GM18519 (cell line): ENCODE results near the gene PCDHA9.
"Not testable (repeated sequence)": the region's sequence is repeated elsewhere in the genome, so short reads cannot be mapped to it uniquely, and the experiment has no call there.

Experiments used
- ATAC-seq: cut with Tn5 transposase; IDR thresholded peaks from one replicate; pipeline ENCODE4 v1.9.1; 2021; ENCODE audit warnings: mild to moderate bottlenecking, moderate library complexity; ENCODE audit not compliant: unreplicated experiment, low FRiP score

Gene PCDHA9, protein sequence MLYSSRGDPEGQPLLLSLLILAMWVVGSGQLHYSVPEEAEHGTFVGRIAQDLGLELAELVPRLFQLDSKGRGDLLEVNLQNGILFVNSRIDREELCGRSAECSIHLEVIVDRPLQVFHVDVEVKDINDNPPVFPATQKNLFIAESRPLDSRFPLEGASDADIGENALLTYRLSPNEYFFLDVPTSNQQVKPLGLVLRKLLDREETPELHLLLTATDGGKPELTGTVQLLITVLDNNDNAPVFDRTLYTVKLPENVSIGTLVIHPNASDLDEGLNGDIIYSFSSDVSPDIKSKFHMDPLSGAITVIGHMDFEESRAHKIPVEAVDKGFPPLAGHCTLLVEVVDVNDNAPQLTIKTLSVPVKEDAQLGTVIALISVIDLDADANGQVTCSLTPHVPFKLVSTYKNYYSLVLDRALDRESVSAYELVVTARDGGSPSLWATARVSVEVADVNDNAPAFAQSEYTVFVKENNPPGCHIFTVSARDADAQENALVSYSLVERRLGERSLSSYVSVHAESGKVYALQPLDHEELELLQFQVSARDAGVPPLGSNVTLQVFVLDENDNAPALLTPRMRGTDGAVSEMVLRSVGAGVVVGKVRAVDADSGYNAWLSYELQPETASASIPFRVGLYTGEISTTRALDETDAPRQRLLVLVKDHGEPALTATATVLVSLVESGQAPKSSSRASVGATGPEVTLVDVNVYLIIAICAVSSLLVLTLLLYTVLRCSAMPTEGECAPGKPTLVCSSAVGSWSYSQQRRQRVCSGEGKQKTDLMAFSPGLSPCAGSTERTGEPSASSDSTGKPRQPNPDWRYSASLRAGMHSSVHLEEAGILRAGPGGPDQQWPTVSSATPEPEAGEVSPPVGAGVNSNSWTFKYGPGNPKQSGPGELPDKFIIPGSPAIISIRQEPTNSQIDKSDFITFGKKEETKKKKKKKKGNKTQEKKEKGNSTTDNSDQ

DNA sequence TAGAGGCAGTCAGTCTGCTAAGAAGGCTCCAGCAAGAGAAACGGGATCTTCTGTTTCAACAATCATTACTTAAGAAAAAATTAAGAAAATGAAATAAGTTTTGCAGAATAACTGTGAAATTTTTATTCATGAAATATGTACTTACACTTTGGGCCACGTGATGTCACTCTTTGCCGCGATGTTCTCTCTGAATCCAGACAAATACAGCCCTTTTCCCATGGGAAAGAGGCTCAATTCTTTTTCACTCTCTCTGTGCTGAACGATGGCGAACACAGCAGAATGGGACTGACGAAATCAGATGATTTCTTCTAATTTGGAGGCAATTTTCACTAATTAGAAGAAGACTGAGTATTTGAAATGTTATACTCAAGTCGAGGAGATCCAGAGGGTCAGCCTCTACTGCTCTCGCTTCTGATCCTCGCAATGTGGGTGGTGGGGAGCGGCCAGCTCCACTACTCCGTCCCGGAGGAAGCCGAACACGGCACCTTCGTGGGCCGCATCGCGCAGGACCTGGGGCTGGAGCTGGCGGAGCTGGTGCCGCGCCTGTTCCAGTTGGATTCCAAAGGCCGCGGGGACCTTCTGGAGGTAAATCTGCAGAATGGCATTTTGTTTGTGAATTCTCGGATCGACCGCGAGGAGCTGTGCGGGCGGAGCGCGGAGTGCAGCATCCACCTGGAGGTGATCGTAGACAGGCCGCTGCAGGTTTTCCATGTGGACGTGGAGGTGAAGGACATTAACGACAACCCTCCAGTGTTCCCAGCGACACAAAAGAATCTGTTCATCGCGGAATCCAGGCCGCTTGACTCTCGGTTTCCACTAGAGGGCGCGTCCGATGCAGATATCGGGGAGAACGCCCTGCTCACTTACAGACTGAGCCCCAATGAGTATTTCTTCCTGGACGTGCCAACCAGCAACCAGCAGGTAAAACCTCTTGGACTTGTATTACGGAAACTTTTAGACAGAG is at the start of gene PCDHA9:
Gene PCDHA9, plus strand, starts transcription at position 244 of the 964 bp plus-strand sequence. Its CDS starts 114 bp downstream, at position 358.
- ATAC-seq: not testable (repeated sequence)

- no peak for ATAC-seq
These were observed 47.2 kb upstream of the PCDHA9 start, which contains the start of gene PCDHA3 for GRCh38 chr5:140800816-140801493. Gene PCDHA3, plus strand, starts transcription at chr5:140801057.

- ATAC-seq: no peak
These were observed 46.7 kb upstream of the PCDHA9 start for GRCh38 chr5:140801494-140801841.

DNA sequence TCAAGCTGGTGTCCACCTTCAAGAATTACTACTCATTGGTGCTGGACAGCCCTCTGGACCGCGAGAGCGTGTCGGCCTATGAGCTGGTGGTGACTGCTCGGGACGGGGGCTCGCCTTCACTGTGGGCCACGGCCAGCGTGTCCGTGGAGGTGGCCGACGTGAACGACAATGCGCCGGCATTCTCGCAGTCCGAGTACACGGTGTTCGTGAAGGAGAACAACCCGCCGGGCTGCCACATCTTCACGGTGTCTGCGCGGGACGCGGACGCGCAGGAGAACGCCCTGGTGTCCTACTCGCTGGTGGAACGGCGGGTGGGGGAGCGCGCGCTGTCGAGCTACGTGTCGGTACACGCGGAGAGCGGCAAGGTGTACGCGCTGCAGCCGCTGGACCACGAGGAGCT is 45.8 kb upstream of the PCDHA9 start:
- ATAC-seq: not testable (repeated sequence)

DNA sequence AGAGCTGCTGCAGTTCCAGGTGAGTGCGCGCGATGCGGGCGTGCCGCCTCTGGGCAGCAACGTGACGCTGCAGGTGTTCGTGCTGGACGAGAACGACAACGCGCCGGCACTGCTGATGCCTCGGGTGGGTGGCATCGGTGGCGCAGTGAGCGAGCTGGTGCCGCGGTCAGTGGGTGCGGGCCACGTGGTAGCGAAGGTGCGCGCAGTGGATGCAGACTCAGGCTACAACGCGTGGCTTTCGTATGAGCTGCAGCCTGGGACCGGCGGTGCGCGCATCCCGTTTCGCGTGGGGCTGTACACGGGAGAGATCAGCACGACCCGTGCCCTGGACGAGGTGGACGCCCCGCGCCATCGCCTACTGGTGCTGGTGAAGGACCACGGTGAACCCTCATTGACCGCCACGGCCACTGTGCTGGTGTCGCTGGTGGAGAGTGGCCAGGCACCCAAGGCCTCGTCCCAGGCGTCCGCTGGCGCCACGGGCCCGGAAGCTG is 45.4 kb upstream of the PCDHA9 start:
- no peak for ATAC-seq

GRCh38 chr5:140806834-140807775 is 41.1 kb upstream of the PCDHA9 start, which contains the start of gene PCDHA4:
Gene PCDHA4, plus strand, starts transcription at chr5:140807068.
- no peak for ATAC-seq

- ATAC-seq: not testable (repeated sequence)
These were observed 39.8 kb upstream of the PCDHA9 start for GRCh38 chr5:140808241-140808888.

- ATAC-seq: no peak
These were observed 39.3 kb upstream of the PCDHA9 start for GRCh38 chr5:140808889-140809291.

- ATAC-seq: no peak
These were observed 26.6 kb upstream of the PCDHA9 start, which contains the start of gene PCDHA5 for GRCh38 chr5:140821375-140822280. Gene PCDHA5, plus strand, starts transcription at chr5:140821613.

DNA sequence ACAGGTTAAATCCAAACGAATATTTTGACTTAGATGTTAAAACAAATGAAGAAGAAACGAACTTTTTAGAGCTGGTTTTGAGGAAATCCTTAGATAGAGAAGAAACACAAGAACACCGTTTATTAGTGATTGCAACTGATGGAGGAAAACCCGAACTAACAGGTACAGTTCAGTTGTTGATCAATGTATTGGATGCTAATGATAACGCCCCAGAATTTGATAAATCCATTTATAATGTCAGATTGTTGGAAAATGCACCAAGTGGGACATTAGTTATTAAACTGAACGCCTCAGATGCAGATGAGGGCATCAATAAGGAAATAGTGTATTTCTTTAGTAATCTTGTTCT is 25.9 kb upstream of the PCDHA9 start:
- ATAC-seq: no peak

DNA sequence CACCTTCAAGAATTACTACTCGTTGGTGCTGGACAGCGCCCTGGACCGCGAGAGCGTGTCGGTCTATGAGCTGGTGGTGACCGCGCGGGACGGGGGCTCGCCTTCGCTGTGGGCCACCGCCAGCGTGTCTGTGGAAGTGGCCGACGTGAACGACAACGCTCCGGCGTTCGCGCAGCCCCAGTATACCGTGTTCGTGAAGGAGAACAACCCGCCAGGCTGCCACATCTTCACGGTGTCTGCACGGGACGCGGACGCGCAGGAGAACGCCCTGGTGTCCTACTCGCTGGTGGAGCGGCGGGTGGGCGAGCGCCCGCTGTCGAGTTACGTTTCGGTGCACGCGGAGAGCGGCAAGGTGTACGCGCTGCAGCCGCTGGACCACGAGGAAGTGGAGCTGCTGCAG is 25.2 kb upstream of the PCDHA9 start:
- not testable (repeated sequence) for ATAC-seq

DNA sequence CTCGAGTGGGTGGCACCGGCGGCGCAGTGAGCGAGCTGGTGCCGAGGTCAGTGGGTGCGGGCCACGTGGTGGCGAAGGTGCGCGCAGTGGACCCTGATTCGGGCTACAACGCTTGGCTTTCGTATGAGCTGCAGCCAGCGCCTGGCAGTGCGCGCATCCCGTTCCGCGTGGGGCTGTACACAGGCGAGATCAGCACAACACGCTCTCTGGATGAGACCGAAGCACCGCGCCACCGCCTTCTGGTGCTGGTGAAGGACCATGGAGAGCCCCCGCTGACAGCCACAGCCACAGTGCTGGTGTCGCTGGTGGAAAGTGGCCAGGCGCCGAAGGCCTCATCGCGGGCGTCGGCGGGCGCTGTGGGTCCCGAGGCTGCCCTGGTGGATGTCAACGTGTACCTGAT is 24.7 kb upstream of the PCDHA9 start:
- ATAC-seq: no peak

- no peak for ATAC-seq
These were observed 20.3 kb upstream of the PCDHA9 start, which contains the start of gene PCDHA6 for GRCh38 chr5:140827704-140828361. Gene PCDHA6, plus strand, starts transcription at chr5:140827960. Its CDS starts 132 bp downstream, at chr5:140828092.

GRCh38 chr5:140828362-140828737 is 19.8 kb upstream of the PCDHA9 start:
- ATAC-seq: no peak

- ATAC-seq: not testable (repeated sequence)
These were observed 18.4 kb upstream of the PCDHA9 start for GRCh38 chr5:140829511-140830501.
